Common myeloid progenitor, CD34-positive (primary cell): ENCODE data around the gene RADIL.

Experiments used
- CTCF ChIA-PET: fragments of 350-600 bp; sonication (Branson Sonifier 250); formaldehyde crosslinking; loops from one replicate; lab custom pipeline; 2021; ENCODE audit warnings: antibody characterized with exemption; lab: Charles Lee
- POLR2A ChIA-PET: fragments of 350-600 bp; sonication (Branson Sonifier 250); formaldehyde crosslinking; loops from one replicate; lab custom pipeline; 2021; ENCODE audit warnings: antibody characterized with exemption; lab: Charles Lee
- DNase-seq, 3 donors: peaks; one replicate each; pipeline versions ENCODE4 v3.0.0 to v3.0.0-alpha.2; 2013
- H3K27ac ChIP-seq, 2 experiments: 1 replicate in 1 of 2; 2 replicates in 1 of 2; pipeline ENCODE4 v1.7.0; 2013; ENCODE audit warnings: inconsistent platforms in 2 of 2, low read length in 2 of 2, mild to moderate bottlenecking in 2 of 2, low read depth in 1 of 2, moderate library complexity in 1 of 2; ENCODE audit not compliant: severe bottlenecking in 2 of 2, insufficient read depth in 1 of 2, poor library complexity in 1 of 2
- H3K27me3 ChIP-seq, 5 experiments: replicated peaks in 2 of 5; 1 replicate in 3 of 5; 2 replicates in 2 of 5; pipeline versions ENCODE4 v1.6.1 to v1.7.0; 2013; ENCODE audit warnings: low read length in 4 of 5, mild to moderate bottlenecking in 2 of 5, moderate library complexity in 2 of 5, inconsistent platforms in 1 of 5; ENCODE audit not compliant: insufficient read depth in 5 of 5, control insufficient read depth in 4 of 5
- H3K36me3 ChIP-seq, 4 experiments: 1 replicate in 2 of 4; 2 replicates in 2 of 4; pipeline versions ENCODE4 v1.6.1 to v1.7.0; 2013; ENCODE audit warnings: low read length in 3 of 4, control low read depth in 1 of 4, mild to moderate bottlenecking in 1 of 4; ENCODE audit not compliant: control insufficient read depth in 4 of 4, insufficient read depth in 4 of 4
- H3K4me1 ChIP-seq, 4 experiments: 1 replicate in 3 of 4; 2 replicates in 1 of 4; pipeline versions ENCODE4 v1.6.1 to v1.7.1; 2013; ENCODE audit warnings: low read length in 3 of 4, mild to moderate bottlenecking in 3 of 4, control low read depth in 1 of 4, inconsistent platforms in 1 of 4, moderate library complexity in 1 of 4; ENCODE audit not compliant: control insufficient read depth in 4 of 4, insufficient read depth in 4 of 4; ENCODE audit errors: control extremely low read depth in 1 of 4
- H3K4me3 ChIP-seq, 7 experiments: 1 replicate in 4 of 7; 2 replicates in 3 of 7; pipeline versions ENCODE4 v1.5.1 to v1.7.0; 2013; ENCODE audit warnings: mild to moderate bottlenecking in 7 of 7, low read length in 6 of 7, moderate library complexity in 6 of 7, inconsistent platforms in 2 of 7, low read depth in 2 of 7, control low read depth in 1 of 7; ENCODE audit not compliant: insufficient read depth in 4 of 7, control insufficient read depth in 1 of 7; ENCODE audit errors: extremely low read depth in 1 of 7
- H3K9me3 ChIP-seq, 5 experiments: 1 replicate in 4 of 5; 2 replicates in 1 of 5; pipeline versions ENCODE4 v1.6.1 to v1.7.1; 2013; ENCODE audit warnings: low read length in 4 of 5, mild to moderate bottlenecking in 2 of 5, inconsistent platforms in 1 of 5, low read depth in 1 of 5, moderate library complexity in 1 of 5; ENCODE audit not compliant: control insufficient read depth in 4 of 5, insufficient read depth in 2 of 5; ENCODE audit errors: control extremely low read depth in 1 of 5
- WGBS: methylation state at CpG from one replicate; pipeline ENCODE4 v1.1.5; 2013; ENCODE audit not compliant: insufficient coverage; 5-methylcytosine and 5-hydroxymethylcytosine counted together

RADIL gene

GRCh38 chr7:4841836-4842235 is 41.7 kb downstream of the RADIL start:
- POLR2A ChIA-PET: no interaction called here

GRCh38 chr7:4841007-4841784 is 42.3 kb downstream of the RADIL start:
- peaks cover 0 to 7% (median 2%) of the 10 kb centered on the region in 4 experiments for H3K4me1 ChIP-seq
- 98% methylated on average over 12 of the region's 17 CpGs for WGBS
- no peak for DNase-seq
- H3K27me3 ChIP-seq: peaks cover 0 to 2% (median 0%) of the 10 kb centered on the region in 5 experiments
- no peaks in the 10 kb centered on the region for H3K36me3 ChIP-seq
- POLR2A ChIA-PET: no interaction called here
- no peaks in the 10 kb centered on the region for H3K9me3 ChIP-seq
- no peak overlapping the region for H3K27ac ChIP-seq
- no peak overlapping the region for H3K4me3 ChIP-seq
- CTCF ChIA-PET: no interaction called here

More at GRCh38 chr7:4841836-4842235, 41.7 kb downstream of the RADIL start:
- CTCF ChIA-PET: interaction anchor here (0.8 to 1.2 kb wide), 2 partner anchors 42 to 43 kb away, joined by 3 read pairs; partner anchors contain the start of gene RADIL
- no peak overlapping the region for H3K27ac ChIP-seq
- H3K4me1 ChIP-seq: peaks cover 0 to 7% (median 2%) of the 10 kb centered on the region in 4 experiments
- no peak overlapping the region for H3K4me3 ChIP-seq
- peaks cover 0 to 2% (median 0%) of the 10 kb centered on the region in 5 experiments for H3K27me3 ChIP-seq
- 91% methylated on average over 9 of the region's 13 CpGs for WGBS
- no peaks in the 10 kb centered on the region for H3K36me3 ChIP-seq
- H3K9me3 ChIP-seq: no peaks in the 10 kb centered on the region
- DNase-seq: no peak

- WGBS: 96% methylated on average over 12 of the region's 16 CpGs
- POLR2A ChIA-PET: no interaction called here
- CTCF ChIA-PET: interaction anchor here (1.6 kb wide), 1 partner anchor 245 kb away, joined by 3 read pairs; no protein-coding TSS in a partner anchor
- peaks cover 0 to 3% (median 0%) of the 10 kb centered on the region in 4 experiments for H3K4me1 ChIP-seq
- H3K36me3 ChIP-seq: no peaks in the 10 kb centered on the region
- peaks cover 0 to 2% (median 0%) of the 10 kb centered on the region in 5 experiments for H3K27me3 ChIP-seq
- DNase-seq: no peak
- H3K27ac ChIP-seq: no peak overlapping the region
- H3K9me3 ChIP-seq: no peaks in the 10 kb centered on the region
- no peak overlapping the region for H3K4me3 ChIP-seq
Measured at GRCh38 chr7:4840079-4840501, 43.4 kb downstream of the RADIL start.

- DNase-seq: no peak
- ChIA-PET CTCF (interaction anchor here (1.4 to 1.6 kb wide), 4 partner anchors 9 to 248 kb away, joined by 3 to 6 read pairs (median 3); no protein-coding TSS in a partner anchor), POLR2A (no interaction called here)
- H3K4me3 ChIP-seq: no peak overlapping the region
- H3K27ac ChIP-seq: no peak overlapping the region
- H3K9me3 ChIP-seq: no peaks in the 10 kb centered on the region
- H3K36me3 ChIP-seq: no peaks in the 10 kb centered on the region
- H3K4me1 ChIP-seq: peaks cover 0 to 3% (median 0%) of the 10 kb centered on the region in 4 experiments
- 96% methylated on average over 16 of the region's 21 CpGs for WGBS
- H3K27me3 ChIP-seq: peaks cover 0 to 1% (median 0%) of the 10 kb centered on the region in 5 experiments
Measured at GRCh38 chr7:4838626-4839334, 44.7 kb downstream of the RADIL start.

- H3K9me3 ChIP-seq: no peaks in the 10 kb centered on the region
- ChIA-PET POLR2A (no interaction called here), CTCF (interaction anchor here (1.4 to 1.5 kb wide), 3 partner anchors 8 to 249 kb away, joined by 3 to 6 read pairs (median 3); no protein-coding TSS in a partner anchor)
- H3K4me1 ChIP-seq: peaks cover 0 to 3% (median 0%) of the 10 kb centered on the region in 4 experiments
- no peak for DNase-seq
- H3K27ac ChIP-seq: no peak overlapping the region
- WGBS: 92% methylated on average over 28 of the region's 30 CpGs
- H3K36me3 ChIP-seq: no peaks in the 10 kb centered on the region
- H3K27me3 ChIP-seq: no peaks in the 10 kb centered on the region
- no peak overlapping the region for H3K4me3 ChIP-seq
Measured at GRCh38 chr7:4837803-4838625, 45.5 kb downstream of the RADIL start.

GRCh38 chr7:4837041-4837802 is 46.3 kb downstream of the RADIL start:
- ChIA-PET CTCF (no interaction called here), POLR2A (no interaction called here)

More at GRCh38 chr7:4837041-4837802, 46.3 kb downstream of the RADIL start:
- Histone ChIP-seq H3K4me3 (no peak overlapping the region), H3K27ac (no peak overlapping the region), H3K36me3 (no peaks in the 10 kb centered on the region), H3K9me3 (no peaks in the 10 kb centered on the region), H3K4me1 (peaks cover 0 to 3% (median 0%) of the 10 kb centered on the region in 4 experiments), H3K27me3 (no peaks in the 10 kb centered on the region)
- DNase-seq: no peak
- 80% methylated on average over 18 of the region's 22 CpGs for WGBS
